Measurements from ENCODE around the gene FBN1. TPM values are rescaled to one million over a fixed set of nuclear protein-coding genes. Genes with fewer than 3 reads are reported as not detected.
A peak's percentile ranks its signal among the peaks of the same experiment; 100 is the strongest.

The FBN1 gene
- total and polyA plus RNA-seq, 8 donors = 83.1 to 144 (median 94.0) TPM

DNA sequence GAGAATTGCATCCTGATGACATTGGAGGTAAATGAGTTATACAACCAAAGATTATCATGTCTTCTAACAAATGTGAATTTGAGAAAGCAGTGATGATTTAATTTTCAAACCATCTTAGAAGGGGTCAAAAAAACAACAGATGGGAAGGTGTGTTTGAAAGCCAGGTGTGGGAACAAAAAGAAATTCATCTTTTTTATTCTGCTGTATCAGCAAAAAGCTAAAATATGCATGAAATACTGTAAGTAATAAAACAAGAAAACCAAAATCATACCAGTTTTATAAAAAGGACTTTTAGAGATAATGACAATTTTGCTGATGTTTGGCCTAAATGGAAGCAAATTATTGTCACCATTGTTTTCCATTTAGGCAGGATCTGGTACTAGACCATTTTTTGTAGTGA, 145.5 kb downstream of the FBN1 start:
- TF ChIP-seq, protein P1, sequence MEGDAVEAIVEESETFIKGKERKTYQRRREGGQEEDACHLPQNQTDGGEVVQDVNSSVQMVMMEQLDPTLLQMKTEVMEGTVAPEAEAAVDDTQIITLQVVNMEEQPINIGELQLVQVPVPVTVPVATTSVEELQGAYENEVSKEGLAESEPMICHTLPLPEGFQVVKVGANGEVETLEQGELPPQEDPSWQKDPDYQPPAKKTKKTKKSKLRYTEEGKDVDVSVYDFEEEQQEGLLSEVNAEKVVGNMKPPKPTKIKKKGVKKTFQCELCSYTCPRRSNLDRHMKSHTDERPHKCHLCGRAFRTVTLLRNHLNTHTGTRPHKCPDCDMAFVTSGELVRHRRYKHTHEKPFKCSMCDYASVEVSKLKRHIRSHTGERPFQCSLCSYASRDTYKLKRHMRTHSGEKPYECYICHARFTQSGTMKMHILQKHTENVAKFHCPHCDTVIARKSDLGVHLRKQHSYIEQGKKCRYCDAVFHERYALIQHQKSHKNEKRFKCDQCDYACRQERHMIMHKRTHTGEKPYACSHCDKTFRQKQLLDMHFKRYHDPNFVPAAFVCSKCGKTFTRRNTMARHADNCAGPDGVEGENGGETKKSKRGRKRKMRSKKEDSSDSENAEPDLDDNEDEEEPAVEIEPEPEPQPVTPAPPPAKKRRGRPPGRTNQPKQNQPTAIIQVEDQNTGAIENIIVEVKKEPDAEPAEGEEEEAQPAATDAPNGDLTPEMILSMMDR (IDR thresholded peaks at IDR 0.05) = no peak
- H3K36me3 ChIP-seq = peaks cover 0 to 33% of the 10 kb centered on the region in 2 donors
- no peak overlapping the region for H3K4me3 ChIP-seq
- H3K4me1 ChIP-seq = no peaks in the 10 kb centered on the region
- ATAC-seq (no peak), DNase-seq (no peak)
- H3K27ac ChIP-seq = no peak overlapping the region
- H3K27me3 ChIP-seq = no peaks in the 10 kb centered on the region
- H3K9me3 ChIP-seq = no peaks in the 10 kb centered on the region
- intact Hi-C loops (cut with DNase I) = no loop called here

DNA sequence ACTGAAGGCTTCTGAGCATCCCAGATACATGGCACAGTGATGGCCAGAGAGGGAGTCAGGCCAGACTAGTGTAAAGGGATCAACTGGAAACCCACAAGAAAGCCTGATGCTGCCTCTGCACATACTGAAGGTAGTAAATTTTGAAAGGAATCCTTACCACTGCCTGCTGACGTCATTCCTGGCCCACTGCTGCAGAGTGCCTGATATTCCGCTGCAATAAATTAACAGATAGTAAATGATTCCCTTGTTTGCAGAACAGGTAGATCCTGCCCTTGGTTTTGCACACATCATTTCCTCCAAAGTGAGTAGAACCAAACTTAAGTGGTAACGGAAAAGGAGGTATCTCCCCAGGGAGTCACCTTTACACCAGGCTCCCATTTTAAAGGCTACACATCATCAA, 146.7 kb downstream of the FBN1 start:
- TF ChIP-seq, protein P1 (IDR thresholded peaks at IDR 0.05) = no peak
- H3K27me3 ChIP-seq = no peaks in the 10 kb centered on the region
- no peak for ATAC-seq
- H3K9me3 ChIP-seq = no peaks in the 10 kb centered on the region
- intact Hi-C loops (cut with DNase I) = no loop called here
- peaks cover 0 to 32% of the 10 kb centered on the region in 2 donors for H3K36me3 ChIP-seq
- no peak overlapping the region for H3K4me3 ChIP-seq
- no peak overlapping the region for H3K27ac ChIP-seq
- no peak for DNase-seq
- H3K4me1 ChIP-seq = no peaks in the 10 kb centered on the region

DNA sequence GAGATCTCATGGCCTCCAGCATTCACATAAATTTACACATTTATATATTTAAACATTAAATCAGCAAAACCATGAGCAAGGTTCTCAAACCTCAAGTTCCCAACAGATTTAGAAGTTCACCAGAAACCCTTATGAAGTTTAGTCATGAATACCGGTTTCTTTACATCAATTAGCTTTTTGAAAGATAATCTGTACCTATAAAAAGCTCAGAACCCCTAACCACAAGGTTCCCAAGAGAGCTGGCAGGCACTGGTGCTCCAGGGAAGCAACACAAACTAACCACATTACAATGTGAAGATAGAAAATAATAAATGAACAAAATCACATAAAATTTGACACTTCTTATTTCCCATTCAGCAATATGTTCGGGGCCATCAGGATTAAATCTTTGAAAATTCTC, 150.9 kb downstream of the FBN1 start:
- peaks cover 0 to 42% of the 10 kb centered on the region in 2 donors for H3K36me3 ChIP-seq
- no peak overlapping the region for H3K4me3 ChIP-seq
- no peaks in the 10 kb centered on the region for H3K4me1 ChIP-seq
- no peaks in the 10 kb centered on the region for H3K9me3 ChIP-seq
- H3K27ac ChIP-seq = peak overlapping the region in 1 of 2 donors; percentile 73
- ATAC-seq = no peak
- no peak for DNase-seq
- no peaks in the 10 kb centered on the region for H3K27me3 ChIP-seq
- TF ChIP-seq, protein P1 (IDR thresholded peaks at IDR 0.05) = no peak
- intact Hi-C loops (cut with DNase I) = no loop called here

DNA sequence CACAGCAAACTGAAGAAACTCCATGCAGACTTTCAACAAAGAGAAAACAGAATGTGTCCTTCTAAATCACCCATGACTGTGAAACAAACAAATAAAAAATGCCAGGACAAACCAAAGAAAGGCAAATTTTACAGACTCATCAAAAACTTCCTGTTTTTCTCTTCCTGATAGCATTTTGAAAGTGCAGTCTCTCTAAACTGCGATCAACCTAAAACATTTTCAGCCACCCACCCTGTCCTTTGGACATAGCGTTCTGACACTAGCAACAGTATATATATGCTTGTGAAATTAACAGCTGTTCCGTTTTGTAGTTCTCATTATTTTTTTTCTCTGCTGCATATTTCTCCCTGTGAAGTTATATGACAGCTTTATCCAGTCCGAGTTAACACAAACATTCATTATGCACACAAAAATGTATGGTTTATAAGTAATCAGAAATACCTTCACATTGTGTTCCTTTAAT, 151.7 kb downstream of the FBN1 start:
- H3K27ac ChIP-seq = peak overlapping the region in 1 of 2 donors; percentile 73
- peaks cover 0 to 46% of the 10 kb centered on the region in 2 donors for H3K36me3 ChIP-seq
- TF ChIP-seq, protein P1 (IDR thresholded peaks at IDR 0.05) = no peak
- DNase-seq (no peak), ATAC-seq (no peak)
- H3K27me3 ChIP-seq = no peaks in the 10 kb centered on the region
- H3K4me3 ChIP-seq = no peak overlapping the region
- H3K4me1 ChIP-seq = no peaks in the 10 kb centered on the region
- no peaks in the 10 kb centered on the region for H3K9me3 ChIP-seq
- intact Hi-C loops (cut with DNase I) = no loop called here

DNA sequence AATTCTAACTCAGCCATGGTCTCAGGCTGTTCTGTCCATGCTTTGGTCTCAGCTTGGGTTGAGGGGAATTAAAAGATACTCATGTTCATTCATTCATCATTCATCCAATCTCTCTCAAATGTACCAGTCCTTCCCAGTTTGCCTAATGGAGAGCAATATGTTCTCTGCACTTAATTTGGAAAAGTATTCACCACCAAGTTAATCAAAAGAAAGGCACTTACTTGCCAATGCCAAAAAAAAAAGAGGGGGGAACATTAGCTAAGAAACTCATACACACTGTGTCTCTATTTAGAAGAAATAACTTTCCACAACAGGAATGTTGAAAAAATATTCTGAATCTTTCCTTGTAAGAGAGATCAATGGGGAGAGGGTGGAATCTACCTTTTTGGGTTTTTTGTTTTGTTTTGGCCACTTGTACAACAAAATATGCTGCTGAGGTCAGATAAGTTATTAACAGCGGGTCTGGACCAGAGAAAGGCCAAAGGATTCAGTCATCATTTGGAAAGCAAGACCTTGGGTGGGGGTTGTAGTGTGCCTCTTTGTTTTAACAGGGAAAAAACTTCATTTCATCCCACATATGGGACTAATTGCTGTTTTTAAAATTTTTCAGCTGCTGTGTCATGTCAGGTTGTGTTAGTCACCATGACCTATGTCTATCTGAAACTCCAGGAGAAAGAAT, 152.3 kb downstream of the FBN1 start:
- no peaks in the 10 kb centered on the region for H3K9me3 ChIP-seq
- peaks cover 0 to 48% of the 10 kb centered on the region in 2 donors for H3K36me3 ChIP-seq
- ATAC-seq (peak; percentile 71), DNase-seq (no peak)
- H3K27ac ChIP-seq = peak overlapping the region in 1 of 2 donors; percentile 73
- TF ChIP-seq, protein P1 (IDR thresholded peaks at IDR 0.05) = no peak
- H3K4me1 ChIP-seq = no peaks in the 10 kb centered on the region
- no peak overlapping the region for H3K4me3 ChIP-seq
- intact Hi-C loops (cut with DNase I) = no loop called here
- no peaks in the 10 kb centered on the region for H3K27me3 ChIP-seq
